OCI-LY3 (cell line): ENCODE measurements around the gene SLC6A6.

ENCODE experiments used
- EZH2phosphoT487 ChIP-seq: fragments of 200-600 bp; shearing (Covaris generic); IDR thresholded peaks from 2 replicates; pipeline ENCODE4 v1.6.1; 2018; ENCODE audit warnings: antibody characterized with exemption, mixed run types, low read depth
- TF ChIP-seq, protein P1 (sequence below): fragments of 200-600, 300-600 bp; sonication (generic); IDR thresholded peaks from 2 replicates; pipeline ENCODE4 v1.5.1; 2014; ENCODE audit warnings: antibody characterized with exemption, low read length, low read depth

DNA sequence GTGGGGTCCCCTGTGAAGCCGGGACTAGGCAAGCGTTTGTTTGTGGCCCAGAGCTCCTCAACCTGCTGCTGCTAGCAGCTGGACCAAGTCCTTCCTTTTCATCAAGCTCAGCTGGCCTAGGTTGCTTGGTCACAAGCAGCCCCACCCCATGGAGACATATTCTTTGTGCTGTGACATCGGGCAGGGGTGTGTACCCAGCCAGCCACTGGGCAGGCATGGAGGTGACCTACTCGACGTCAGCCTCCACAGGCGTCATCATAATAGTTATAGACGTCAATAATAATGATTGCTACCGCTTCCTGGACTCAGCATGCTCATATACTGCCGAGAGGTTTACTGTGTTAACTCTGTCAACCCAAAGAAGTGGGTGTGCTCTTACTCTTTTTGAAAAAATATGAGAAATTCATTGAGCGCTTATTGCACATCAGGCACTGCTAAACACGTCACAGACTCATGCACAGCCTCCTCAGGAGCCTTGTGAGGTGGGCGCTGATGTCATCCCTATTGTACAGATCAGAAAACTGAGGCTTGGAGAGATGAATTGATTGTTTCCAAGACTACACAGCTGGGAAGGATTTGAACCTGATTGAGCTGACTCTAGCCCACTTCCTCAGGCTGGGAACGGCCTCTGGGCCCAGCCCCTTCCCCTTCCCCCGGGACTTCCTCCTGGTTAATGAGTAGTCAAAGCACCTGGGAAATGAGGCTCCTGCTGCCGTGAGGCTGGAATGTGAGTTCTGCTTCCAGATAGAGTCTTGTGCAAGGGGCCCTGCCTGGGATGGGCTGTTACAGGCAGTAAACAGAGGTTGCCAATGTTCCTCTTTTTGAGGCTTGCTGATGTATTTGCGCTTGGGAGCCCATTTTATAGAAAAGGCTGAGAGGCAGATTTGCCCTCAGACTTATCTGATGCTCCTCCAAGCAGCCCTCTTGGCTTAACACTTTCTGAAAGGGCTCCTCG is 16.2 kb downstream of the SLC6A6 start:
- TF ChIP-seq, protein P1, sequence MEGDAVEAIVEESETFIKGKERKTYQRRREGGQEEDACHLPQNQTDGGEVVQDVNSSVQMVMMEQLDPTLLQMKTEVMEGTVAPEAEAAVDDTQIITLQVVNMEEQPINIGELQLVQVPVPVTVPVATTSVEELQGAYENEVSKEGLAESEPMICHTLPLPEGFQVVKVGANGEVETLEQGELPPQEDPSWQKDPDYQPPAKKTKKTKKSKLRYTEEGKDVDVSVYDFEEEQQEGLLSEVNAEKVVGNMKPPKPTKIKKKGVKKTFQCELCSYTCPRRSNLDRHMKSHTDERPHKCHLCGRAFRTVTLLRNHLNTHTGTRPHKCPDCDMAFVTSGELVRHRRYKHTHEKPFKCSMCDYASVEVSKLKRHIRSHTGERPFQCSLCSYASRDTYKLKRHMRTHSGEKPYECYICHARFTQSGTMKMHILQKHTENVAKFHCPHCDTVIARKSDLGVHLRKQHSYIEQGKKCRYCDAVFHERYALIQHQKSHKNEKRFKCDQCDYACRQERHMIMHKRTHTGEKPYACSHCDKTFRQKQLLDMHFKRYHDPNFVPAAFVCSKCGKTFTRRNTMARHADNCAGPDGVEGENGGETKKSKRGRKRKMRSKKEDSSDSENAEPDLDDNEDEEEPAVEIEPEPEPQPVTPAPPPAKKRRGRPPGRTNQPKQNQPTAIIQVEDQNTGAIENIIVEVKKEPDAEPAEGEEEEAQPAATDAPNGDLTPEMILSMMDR = no peak
- no peak for TF ChIP-seq EZH2phosphoT487
